SIG-M5 treated with dmso at 0.1 percent for 504 hours (cell line): ENCODE data around the gene IRS2.

ENCODE experiments used
- DNase-seq: peaks from one replicate; lab custom pipeline; 2025; ENCODE audit not compliant: unreplicated experiment; lab: John Stamatoyannopoulos, UW

IRS2 gene

DNA sequence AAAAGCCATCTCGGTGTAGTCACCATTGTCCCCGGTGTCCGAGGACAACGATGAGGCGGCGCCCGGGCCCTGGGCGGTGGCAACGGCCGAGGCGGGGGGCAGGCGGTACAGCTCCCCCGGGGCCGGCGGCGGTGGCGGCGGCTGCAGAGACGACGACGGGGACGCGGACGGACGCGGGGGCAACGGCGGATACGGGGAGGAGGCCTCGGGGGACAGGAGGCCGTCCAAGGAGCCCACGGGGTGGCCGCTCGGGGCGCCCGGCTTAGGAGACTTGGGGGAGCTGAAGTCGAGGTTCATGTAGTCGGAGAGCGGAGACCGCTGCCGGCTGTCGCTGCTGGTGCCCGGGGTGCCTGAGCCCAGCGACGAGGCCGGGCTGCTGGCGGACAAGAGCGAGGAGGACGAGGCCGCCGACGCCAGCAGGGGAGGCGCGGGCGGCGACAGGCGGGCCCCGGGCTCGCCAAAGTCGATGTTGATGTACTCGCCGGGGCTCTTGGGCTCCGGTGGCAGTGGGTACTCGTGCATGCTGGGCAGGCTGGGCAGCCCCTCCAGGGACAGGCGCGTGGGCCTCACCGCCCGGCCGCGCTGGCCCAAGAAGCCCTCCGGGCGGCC lies 3.5 kb downstream of the IRS2 start:
- DNase-seq, result no peak

DNA sequence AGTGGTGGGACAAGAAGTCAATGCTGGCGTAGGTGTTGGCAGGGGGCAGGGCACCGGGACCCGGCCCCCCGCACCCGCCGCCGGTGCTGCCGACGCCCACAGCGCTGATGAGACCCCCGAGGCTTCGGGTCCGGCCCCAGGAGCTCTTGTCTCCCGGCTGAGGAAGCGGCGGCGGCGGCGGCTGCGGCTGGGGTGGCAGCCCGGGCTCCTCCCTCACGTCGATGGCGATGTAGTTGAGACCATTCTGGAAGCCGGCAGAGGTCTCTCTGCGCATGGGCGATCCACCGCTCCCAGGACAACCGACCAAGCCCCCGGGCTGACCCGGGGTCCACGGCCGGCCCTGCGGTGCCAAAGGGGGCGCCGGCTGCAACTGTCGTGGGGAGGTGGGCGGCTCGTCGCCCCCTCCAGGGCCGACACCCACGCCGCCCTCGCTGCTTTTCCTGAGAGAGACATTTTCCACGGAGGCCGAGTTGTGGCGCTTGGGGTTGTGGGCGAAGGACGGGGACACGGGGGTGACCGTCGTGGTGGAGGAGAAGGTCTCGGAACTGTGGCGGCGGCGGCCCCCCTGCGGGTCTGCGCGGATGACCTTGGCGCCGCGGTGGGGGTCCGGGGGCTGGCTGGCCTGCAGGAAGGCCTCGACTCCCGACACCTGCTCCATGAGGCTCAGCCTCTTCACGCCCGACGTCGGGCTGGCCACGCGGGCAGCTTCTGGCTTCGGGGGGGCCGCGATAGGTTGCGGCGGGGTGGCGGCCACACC lies 4.1 kb downstream of the IRS2 start:
- DNase-seq, result no peak

DNA sequence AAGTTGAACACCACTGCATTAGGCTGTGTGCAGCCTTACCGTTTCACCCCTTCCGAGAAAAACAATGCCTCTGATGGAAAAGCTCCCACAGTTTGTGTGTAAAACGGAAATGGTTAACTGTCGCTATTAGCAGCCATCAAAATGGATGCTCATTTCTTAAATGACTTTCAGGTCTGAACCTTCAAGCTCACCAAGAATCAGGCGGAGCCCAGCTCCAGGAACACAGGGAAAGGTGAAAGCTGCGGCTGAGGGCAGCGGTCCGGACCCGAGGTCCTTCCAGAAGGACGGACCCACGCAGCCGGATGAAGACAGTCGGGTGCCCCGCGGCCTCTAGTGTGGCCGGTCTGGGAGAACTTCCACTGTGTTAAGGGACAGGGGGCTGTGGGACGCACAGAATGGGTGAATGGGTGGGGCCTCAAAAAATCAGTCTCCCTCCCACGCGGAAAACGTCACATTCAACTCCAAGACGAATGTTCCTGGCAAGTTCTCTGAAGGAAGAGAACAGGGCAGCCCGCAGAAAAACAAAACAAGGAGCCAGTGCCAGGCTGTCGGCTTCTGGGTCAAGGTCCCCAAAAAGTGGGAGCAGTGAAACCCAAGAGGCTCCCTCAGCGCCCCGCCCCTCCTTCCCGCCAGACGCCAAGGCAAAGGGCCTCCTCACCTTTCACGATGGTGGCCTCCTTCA lies 4.9 kb downstream of the IRS2 start:
- DNase-seq, result no peak

DNA sequence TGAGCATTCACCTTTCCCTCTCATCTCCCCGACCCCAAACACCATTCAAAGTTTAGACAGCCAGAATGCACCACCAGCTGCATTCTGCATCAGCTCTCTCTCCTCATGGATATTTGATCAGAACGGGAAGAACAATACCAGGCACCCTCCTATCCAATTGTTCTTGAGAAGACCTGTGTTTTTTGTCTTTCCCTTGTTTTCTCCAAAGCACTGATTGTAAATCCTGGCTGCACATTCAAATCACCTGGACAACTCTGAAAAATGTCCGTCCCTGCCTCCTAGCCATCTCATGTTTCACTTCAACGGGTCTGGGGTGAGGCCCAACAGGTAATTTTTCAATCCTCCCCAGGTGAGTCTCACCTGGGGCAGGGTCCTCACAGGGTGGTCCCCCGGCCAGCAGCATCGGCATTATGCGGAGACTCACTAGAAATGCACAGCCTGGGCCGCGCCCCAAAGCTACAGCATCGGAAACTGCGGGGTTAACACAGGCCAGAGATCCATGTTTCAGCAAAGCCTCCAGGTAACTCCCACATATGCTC lies 5.5 kb downstream of the IRS2 start:
- no peak for DNase-seq

DNA sequence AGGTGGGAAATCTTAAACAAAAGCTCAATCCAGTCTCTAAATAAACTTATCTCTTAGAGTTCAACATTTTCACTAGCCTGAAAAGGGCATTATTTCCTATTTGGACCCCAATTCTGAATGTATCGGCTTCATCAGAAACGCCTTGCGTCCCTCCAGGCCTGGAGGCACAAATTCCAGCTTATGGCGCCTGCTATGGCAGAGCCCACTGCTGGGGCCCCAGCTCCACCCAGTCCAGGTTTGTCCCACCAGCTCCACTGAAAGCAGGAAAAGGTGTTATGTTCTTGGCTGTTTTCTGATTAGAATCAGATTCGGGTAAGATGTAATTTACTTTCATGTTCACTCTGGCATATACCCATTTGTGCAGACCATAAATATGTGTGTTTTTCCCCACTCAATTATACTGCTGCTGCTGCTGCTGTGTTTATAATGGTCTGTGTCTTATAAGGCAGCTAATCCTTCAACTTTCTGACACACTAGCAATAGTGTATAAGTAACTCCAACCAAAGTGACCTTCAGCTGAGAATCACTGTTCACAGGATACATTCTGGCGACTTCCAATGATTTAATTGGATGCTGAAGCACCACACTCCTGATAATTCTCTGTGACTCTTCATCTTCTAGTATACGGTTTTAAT lies 6.4 kb downstream of the IRS2 start:
- DNase-seq, result no peak

DNA sequence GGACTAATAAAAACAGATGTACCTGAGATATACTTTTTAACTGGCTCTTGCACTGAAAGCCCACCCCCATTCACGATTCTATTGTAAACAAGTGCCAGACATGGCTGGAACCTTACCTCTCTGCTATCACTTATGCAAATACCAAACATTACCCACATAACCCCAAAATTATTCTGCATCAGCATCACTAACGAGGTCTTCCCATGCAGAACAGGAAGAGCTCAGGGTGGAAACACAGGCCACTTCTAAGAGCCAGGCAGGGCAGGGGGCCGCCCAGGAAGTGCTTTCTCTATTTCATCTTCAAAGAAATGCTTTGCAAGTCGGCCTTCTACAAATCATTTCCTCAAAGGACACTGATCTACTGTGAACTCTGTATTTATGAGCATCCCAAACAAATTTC lies 7.3 kb downstream of the IRS2 start:
- peak; percentile 77 for DNase-seq

DNA sequence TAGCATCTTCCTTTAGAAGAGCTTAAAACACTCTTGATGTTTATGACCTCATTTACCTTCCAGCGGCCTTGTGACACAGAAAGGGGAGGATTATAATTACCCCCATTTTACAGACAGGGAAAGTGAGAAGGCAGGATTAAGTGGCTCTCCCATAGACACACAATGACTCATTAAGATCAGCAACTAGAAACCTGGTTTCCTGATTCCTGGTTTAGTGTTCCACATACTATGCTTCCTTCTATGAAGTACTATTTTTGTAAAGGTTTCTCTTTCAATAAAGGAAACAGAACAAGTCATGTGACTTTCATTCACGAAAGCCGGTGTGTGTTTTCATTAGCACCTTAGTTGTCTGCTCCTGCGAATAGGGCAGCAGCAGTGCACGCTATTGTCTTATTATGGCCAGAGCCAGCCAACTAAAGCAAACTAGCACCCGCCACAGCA lies 8.3 kb downstream of the IRS2 start:
- DNase-seq, result peak; percentile 88

DNA sequence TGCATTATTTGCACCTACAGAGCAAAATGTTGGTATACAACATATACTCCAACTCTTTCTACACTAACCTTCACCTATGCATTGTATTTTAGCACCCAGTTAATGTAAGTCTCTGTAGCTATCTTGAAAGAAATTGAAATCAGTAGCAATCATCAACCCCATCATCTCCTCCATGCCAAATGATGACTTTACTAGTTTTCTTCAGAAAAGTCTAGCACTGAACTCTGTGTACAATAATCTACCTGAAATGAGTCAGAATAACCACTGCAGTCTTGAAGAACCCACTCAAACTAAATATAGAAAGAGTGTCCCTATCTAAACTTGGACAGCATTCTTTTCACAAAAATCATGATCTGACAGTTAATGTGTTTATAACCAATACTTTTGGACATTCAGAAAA lies 9.8 kb downstream of the IRS2 start:
- no peak for DNase-seq

DNA sequence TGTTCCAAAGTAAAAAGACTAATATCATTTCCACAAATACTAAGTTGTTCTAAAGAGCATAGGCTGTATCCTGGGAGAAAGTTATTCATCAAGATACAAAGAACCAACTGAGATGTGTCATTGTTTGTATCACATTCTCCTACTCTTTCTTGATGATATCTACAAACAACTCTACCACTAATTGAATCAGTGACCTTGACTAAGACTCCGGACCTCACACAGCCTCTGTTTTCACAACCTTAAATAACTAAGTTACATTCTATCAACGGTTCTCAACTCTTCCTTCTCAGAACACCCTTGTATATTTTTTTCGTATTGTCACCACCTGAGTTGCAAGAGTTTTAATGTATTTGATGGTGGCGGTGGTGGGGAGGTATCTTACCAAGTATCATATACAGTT lies 12.6 kb downstream of the IRS2 start:
- no peak for DNase-seq

DNA sequence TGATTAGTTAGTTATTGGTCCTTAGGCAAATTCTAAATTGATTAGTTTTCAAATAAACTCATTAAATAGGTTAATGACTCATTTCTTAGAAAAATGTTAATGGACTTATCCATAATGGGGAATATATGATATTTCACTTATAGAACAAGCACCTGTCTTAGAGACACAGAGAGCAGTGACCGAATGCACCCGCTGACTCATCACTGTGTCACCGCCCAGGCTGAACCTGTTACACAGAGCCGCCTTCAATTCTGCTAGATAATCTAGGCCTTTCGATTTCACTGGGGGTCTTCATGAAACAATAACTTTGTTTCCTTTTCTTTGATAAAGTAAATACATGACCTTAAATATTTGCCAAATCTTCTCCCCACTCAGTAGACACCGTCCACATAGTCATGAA lies 13.1 kb downstream of the IRS2 start:
- DNase-seq, result no peak

DNA sequence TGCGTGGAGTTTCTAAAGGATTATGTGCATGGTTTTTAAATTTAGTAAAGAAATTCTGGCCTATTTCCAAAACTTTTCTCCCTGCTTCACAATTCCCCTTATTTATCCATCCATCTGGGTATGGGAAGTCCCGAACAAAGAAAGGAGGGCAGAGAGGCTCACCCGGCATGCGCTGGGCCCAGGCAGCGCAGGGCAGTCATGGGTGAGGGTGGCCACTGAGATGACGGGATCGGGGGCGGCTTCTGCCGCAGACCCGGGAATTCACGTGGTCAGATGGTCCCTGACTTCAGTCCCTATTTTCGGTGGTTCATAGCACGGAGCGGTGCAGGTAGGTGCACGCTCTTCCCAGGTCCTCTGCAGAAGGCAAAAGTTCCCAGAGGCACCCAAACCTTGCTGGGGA lies 14.5 kb downstream of the IRS2 start:
- no peak for DNase-seq

DNA sequence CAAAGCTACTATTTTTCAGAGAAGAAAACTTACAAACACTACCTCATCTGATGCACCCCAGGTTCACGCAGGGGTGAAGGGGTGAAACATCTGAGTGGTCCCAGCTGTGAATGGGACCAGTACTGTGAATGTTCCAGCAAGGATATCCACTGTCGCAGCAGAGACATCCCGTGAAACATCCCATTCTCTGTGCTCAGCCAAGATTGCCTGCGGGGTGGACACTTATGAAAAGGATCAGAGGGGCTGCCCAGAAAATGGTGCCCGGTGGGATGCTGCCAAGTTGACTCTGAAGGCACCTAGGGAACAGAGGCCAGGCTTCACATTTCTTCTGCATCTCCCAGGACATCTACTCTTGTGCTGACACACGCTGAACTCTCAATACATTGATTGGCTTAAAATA lies 15.9 kb downstream of the IRS2 start:
- no peak for DNase-seq

DNA sequence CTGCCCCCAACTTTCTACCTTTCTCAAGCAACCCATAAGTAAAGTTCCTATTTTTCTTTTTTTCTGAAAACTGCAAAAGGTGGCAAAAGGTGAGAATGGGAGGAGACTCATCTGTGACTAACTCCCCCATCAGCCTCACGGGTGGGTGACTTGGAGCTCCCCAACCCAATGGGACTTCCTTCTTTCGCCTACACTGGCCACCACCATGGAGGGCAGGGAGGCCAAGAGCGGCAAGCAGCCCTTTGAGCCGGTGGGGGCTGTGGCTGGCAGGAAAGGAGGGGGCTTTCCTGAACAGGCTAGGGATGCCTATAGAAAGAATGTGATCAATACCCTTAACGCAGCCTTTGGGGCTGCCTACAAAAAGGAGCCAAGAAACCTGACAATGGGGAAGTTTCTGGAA lies 16.5 kb downstream of the IRS2 start:
- DNase-seq, result no peak

DNA sequence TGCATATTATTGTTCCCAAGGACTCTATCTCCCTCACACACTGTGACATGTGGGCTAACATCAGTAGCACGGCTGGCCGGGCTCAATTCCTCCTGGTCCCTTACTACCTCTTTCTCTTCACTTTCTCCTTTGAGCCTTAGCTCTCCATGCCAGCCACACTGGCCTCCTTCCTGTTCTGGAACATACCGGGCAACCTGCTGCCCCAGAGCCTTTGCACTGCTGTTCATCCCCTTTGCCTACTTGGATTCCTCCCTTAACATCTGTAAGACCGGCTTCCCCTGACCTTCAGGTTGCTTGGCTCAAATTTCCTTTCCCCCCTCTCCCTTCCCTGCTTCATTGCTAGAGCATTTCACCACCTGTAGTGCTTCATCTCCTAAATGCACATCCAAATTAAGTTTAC lies 17.1 kb downstream of the IRS2 start:
- no peak for DNase-seq

DNA sequence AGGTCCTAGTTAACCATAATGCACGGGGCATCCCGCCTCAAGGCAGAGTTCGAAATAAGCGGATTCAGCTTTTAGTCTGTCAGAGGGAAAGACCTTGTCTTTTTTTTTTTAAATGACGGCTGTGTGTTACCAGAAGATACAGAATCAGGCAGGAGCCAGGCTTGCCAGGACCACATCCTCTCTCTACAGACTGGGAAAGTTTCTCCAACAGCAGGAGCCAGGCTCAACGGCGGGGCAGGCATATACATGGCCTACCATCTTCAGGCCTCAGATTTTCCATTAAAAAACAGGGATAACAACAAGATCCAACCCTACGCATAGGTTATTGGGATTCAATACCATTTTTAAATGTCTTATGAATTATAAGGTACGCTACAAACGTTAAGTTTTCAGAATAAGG lies 17.8 kb downstream of the IRS2 start:
- no peak for DNase-seq

DNA sequence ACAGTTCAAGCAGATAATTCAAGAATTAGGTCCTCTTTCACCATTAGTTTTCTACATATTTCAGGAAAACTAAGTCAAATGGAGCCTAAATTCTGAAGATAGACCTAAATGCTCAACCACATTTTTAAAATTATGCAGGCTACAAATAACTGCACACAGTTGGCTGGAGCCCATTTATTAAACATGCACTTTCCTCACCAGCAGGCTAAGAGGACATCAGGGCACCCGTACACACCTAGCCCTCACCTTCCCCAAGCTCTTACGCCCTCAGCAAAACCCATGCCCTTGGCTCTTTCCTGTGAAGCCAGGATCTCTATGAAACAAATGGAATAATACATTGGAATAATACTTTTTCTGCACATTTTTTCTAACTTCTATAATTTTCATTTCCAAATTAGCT lies 18.2 kb downstream of the IRS2 start:
- DNase-seq, result no peak

DNA sequence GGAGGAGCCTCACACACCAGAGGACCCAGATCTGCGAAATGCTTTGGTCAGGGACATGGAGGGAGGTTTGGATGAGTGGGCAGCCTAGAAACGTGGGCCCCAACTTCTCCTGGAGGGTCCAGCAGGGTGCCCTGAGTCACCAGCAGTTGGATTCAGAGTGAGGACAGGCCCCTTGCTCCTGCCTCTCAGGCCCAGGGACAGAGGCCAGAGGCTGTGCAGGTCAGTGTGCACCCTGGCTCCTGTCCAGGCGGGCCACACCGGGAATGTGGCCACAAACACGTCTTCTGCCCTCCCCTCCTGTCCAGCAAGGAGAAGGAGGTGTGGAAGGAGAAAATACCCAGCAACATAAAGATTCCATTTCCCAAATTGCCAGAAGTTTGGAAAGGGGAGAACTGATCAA lies 19.4 kb downstream of the IRS2 start:
- DNase-seq, result no peak

DNA sequence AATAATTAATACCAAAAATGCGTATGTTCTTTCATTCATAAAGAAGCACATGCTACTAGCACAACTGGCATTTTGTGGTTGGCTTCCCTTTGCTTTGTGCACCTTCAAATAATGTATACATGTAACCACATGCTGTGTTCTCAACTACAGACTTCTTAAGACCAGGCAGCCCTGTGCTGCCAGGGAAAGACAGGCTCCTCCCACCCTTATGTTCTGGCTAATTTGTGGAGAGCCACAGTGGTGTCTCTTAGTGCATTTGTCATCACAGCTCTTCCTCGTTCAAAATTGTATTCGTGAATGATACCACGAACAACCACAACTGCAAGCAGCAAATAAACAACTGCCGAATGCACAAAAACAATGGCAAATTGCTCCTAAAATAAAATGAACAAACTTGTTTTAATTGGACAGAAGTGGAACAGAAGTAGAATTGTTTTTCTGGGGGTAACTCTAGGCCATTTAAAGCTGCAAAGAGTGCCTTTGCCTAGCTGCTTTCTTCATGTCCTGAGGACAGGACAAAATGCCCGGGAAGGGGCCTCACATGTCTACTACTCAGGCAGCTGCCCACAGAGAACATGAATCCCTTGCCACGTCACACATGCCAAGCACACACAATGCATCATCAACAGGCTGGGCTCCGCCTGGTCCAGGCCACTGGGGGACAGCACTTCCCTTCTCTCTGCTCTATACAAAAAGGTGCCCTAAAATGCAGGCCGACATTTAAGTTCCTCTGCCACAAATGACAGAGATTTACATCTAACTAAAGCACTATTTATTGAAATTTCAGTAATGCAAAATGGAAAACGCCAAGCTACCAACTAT lies 21.7 kb downstream of the IRS2 start:
- DNase-seq, result no peak

DNA sequence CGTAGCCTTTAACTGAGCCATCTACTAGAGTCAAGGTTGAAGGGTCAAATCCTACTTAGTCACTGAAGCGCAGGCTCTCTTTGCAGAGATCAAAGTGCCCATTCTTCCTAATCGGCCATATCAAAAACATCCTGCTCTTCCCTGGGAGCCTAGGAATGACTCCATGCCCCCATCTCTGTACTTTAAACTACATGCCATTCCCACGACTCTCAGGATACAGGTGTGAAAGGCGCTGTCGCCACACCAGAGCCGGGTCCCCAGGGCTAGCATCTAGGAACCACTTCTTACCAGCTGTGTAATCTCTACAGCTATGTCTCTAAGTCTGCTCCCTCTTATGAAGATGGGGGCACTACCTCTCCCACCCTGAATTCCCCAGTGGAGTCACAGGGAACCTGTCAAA lies 22.3 kb downstream of the IRS2 start:
- no peak for DNase-seq

DNA sequence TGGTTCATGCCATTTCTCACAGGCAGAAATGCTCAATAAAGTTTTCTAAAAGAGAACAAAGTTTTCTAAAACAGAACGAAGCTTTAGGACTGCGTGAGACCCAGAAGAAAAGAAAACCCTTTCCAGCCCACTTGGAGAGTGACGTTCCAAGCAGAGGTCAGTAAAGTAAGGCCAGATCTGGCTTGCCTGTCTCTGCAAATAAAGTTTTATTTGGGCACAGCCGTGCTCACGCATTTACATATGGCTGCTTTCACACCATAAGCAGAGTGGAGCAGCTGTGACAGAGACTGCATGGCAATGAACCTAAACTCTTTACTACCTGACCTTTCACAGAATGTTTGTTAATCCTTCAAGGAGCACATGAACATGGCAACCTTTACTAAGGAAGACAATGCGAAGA lies 23.6 kb downstream of the IRS2 start:
- DNase-seq, result no peak

DNA sequence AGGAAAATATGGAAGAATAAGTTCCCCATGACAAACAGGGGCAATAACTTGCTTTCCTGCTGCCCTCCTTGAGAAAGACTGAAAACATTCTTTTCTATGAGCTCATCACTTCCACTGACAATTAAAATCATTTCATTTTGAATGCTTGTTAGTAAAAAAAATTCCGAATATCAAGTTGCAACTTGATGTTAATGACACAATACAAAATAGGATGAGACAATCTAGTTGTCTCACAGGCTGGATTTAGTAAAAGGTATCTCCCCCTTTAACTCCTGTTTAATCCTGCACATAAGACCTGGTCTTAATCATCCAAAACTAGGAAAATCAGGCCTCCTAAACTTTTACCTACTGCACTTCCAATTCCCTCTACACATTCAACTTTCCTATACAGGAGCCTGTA lies 24.7 kb downstream of the IRS2 start:
- DNase-seq, result no peak
